Stimulated activated memory B cell treated with anti-CD40 and anti-IgM and Interleukin-4, amounts not matched to agents 10 μg/mL and 1 μg/mL and 100 μg/mL, for 72 hours (primary cell): Measurements from ENCODE around the gene CCDC57.
"Not testable (repeated sequence)": the region's sequence is repeated elsewhere in the genome, so short reads cannot be mapped to it uniquely, and the experiment has no call there.

Experiments used
- ATAC-seq: fragments of 150-1000 bp; cut with Tn5 transposase; 2 replicates; pipeline ENCODE4 v1.10.0; 2021
- H3K27ac Mint-ChIP-seq: one replicate; pipeline ENCODE4 v1.8.0; 2022; ENCODE audit warnings: mild to moderate bottlenecking, mixed read lengths
- H3K27me3 Mint-ChIP-seq: one replicate; pipeline ENCODE4 v1.8.0; 2022; ENCODE audit warnings: mixed read lengths
- H3K36me3 Mint-ChIP-seq: one replicate; pipeline ENCODE4 v1.8.0; 2022; ENCODE audit warnings: mixed read lengths
- H3K4me1 Mint-ChIP-seq: one replicate; pipeline ENCODE4 v1.8.0; 2022; ENCODE audit warnings: mixed read lengths
- H3K4me3 Mint-ChIP-seq: one replicate; pipeline ENCODE4 v1.8.0; 2022; ENCODE audit warnings: mild to moderate bottlenecking, moderate library complexity, mixed read lengths
- H3K9me3 Mint-ChIP-seq: one replicate; pipeline ENCODE4 v1.8.0; 2022; ENCODE audit warnings: mixed read lengths

Gene CCDC57

GRCh38 chr17:82155606-82156005 is 57.0 kb downstream of the CCDC57 start:
- Mint-ChIP-seq H3K9me3 (no peaks in the 10 kb centered on the region), H3K27me3 (no peaks in the 10 kb centered on the region), H3K4me3 (no peak overlapping the region), H3K4me1 (no peaks in the 10 kb centered on the region), H3K27ac (no peak overlapping the region), H3K36me3 (peaks cover 26% of the 10 kb centered on the region)
- no peak for ATAC-seq

GRCh38 chr17:82154881-82155331 is 57.7 kb downstream of the CCDC57 start:
- ATAC-seq = no peak
- Mint-ChIP-seq H3K4me3 (no peak overlapping the region), H3K9me3 (no peaks in the 10 kb centered on the region), H3K27me3 (no peaks in the 10 kb centered on the region), H3K27ac (no peak overlapping the region), H3K36me3 (peaks cover 23% of the 10 kb centered on the region), H3K4me1 (no peaks in the 10 kb centered on the region)

- no peak overlapping the region for H3K27ac Mint-ChIP-seq
- no peak overlapping the region for H3K4me3 Mint-ChIP-seq
- no peaks in the 10 kb centered on the region for H3K27me3 Mint-ChIP-seq
These were observed 58.8 kb downstream of the CCDC57 start for GRCh38 chr17:82153745-82154375.

GRCh38 chr17:82153295-82153691 is 59.3 kb downstream of the CCDC57 start:
- ATAC-seq = no peak
- H3K27me3 Mint-ChIP-seq = no peaks in the 10 kb centered on the region
- no peaks in the 10 kb centered on the region for H3K4me1 Mint-ChIP-seq
- no peak overlapping the region for H3K27ac Mint-ChIP-seq
- H3K4me3 Mint-ChIP-seq = no peak overlapping the region
- peaks cover 21% of the 10 kb centered on the region for H3K36me3 Mint-ChIP-seq
- no peaks in the 10 kb centered on the region for H3K9me3 Mint-ChIP-seq

More at GRCh38 chr17:82153745-82154375, 58.8 kb downstream of the CCDC57 start:
- ATAC-seq = peak; percentile 89
- Mint-ChIP-seq H3K4me1 (no peaks in the 10 kb centered on the region), H3K9me3 (no peaks in the 10 kb centered on the region), H3K36me3 (peaks cover 20% of the 10 kb centered on the region)

- Mint-ChIP-seq H3K4me3 (no peak overlapping the region), H3K27ac (no peak overlapping the region), H3K27me3 (no peaks in the 10 kb centered on the region), H3K4me1 (no peaks in the 10 kb centered on the region), H3K36me3 (peaks cover 27% of the 10 kb centered on the region), H3K9me3 (peaks cover 3% of the 10 kb centered on the region)
- ATAC-seq = no peak
These were observed 59.9 kb downstream of the CCDC57 start for GRCh38 chr17:82152556-82153294.

- Mint-ChIP-seq H3K4me3 (no peak overlapping the region), H3K9me3 (peaks cover 6% of the 10 kb centered on the region), H3K27ac (no peak overlapping the region), H3K4me1 (no peaks in the 10 kb centered on the region), H3K27me3 (no peaks in the 10 kb centered on the region), H3K36me3 (peaks cover 28% of the 10 kb centered on the region)
- ATAC-seq = no peak
These were observed 60.5 kb downstream of the CCDC57 start for GRCh38 chr17:82152114-82152513.

GRCh38 chr17:82151106-82151957 is 61.3 kb downstream of the CCDC57 start:
- Mint-ChIP-seq H3K9me3 (peaks cover 9% of the 10 kb centered on the region), H3K36me3 (peaks cover 31% of the 10 kb centered on the region), H3K4me3 (no peak overlapping the region), H3K27me3 (no peaks in the 10 kb centered on the region), H3K27ac (no peak overlapping the region), H3K4me1 (no peaks in the 10 kb centered on the region)
- no peak for ATAC-seq

GRCh38 chr17:82149401-82150099 is 63.1 kb downstream of the CCDC57 start:
- Mint-ChIP-seq H3K36me3 (peaks cover 27% of the 10 kb centered on the region), H3K27me3 (no peaks in the 10 kb centered on the region), H3K4me3 (no peak overlapping the region), H3K9me3 (peaks cover 9% of the 10 kb centered on the region), H3K27ac (no peak overlapping the region), H3K4me1 (no peaks in the 10 kb centered on the region)
- no peak for ATAC-seq

GRCh38 chr17:82148997-82149396 is 63.6 kb downstream of the CCDC57 start:
- H3K27ac Mint-ChIP-seq = no peak overlapping the region
- peaks cover 25% of the 10 kb centered on the region for H3K36me3 Mint-ChIP-seq
- no peak for ATAC-seq
- peaks cover 9% of the 10 kb centered on the region for H3K9me3 Mint-ChIP-seq
- H3K4me3 Mint-ChIP-seq = no peak overlapping the region
- no peaks in the 10 kb centered on the region for H3K4me1 Mint-ChIP-seq
- H3K27me3 Mint-ChIP-seq = no peaks in the 10 kb centered on the region

GRCh38 chr17:82148011-82148410 is 64.6 kb downstream of the CCDC57 start:
- Mint-ChIP-seq H3K27me3 (no peaks in the 10 kb centered on the region), H3K36me3 (peaks cover 30% of the 10 kb centered on the region), H3K4me3 (no peak overlapping the region), H3K4me1 (no peaks in the 10 kb centered on the region), H3K27ac (no peak overlapping the region), H3K9me3 (peaks cover 9% of the 10 kb centered on the region)
- ATAC-seq = no peak

- H3K9me3 Mint-ChIP-seq = peaks cover 9% of the 10 kb centered on the region
- H3K36me3 Mint-ChIP-seq = peaks cover 32% of the 10 kb centered on the region
- no peak overlapping the region for H3K4me3 Mint-ChIP-seq
- H3K27ac Mint-ChIP-seq = no peak overlapping the region
- no peaks in the 10 kb centered on the region for H3K27me3 Mint-ChIP-seq
- no peaks in the 10 kb centered on the region for H3K4me1 Mint-ChIP-seq
- no peak for ATAC-seq
These were observed 65.7 kb downstream of the CCDC57 start for GRCh38 chr17:82146663-82147654.

- no peaks in the 10 kb centered on the region for H3K4me1 Mint-ChIP-seq
- ATAC-seq = no peak
- no peak overlapping the region for H3K27ac Mint-ChIP-seq
These were observed 67.0 kb downstream of the CCDC57 start for GRCh38 chr17:82145550-82146155.

GRCh38 chr17:82143333-82143732 is 69.3 kb downstream of the CCDC57 start:
- peaks cover 32% of the 10 kb centered on the region for H3K36me3 Mint-ChIP-seq
- H3K4me3 Mint-ChIP-seq = no peak overlapping the region
- H3K27ac Mint-ChIP-seq = no peak overlapping the region
- peaks cover 9% of the 10 kb centered on the region for H3K9me3 Mint-ChIP-seq
- no peaks in the 10 kb centered on the region for H3K27me3 Mint-ChIP-seq
- H3K4me1 Mint-ChIP-seq = no peaks in the 10 kb centered on the region
- no peak for ATAC-seq

More at GRCh38 chr17:82145550-82146155, 67.0 kb downstream of the CCDC57 start:
- Mint-ChIP-seq H3K36me3 (peaks cover 32% of the 10 kb centered on the region), H3K4me3 (no peak overlapping the region), H3K9me3 (peaks cover 9% of the 10 kb centered on the region), H3K27me3 (no peaks in the 10 kb centered on the region)

GRCh38 chr17:82139961-82140360 is 72.7 kb downstream of the CCDC57 start:
- H3K27ac Mint-ChIP-seq, ATAC-seq, H3K9me3 Mint-ChIP-seq, H3K4me3 Mint-ChIP-seq, H3K4me1 Mint-ChIP-seq, H3K27me3 Mint-ChIP-seq: not testable (repeated sequence)
- H3K36me3 Mint-ChIP-seq = peaks cover 16% of the 10 kb centered on the region
